ENCODE results near the gene PSMC5.
A peak's percentile ranks its signal among the peaks of the same experiment; 100 is the strongest.
"Not testable (repeated sequence)": the region's sequence is repeated elsewhere in the genome, so short reads cannot be mapped to it uniquely, and the experiment has no call there.

PSMC5 gene

DNA sequence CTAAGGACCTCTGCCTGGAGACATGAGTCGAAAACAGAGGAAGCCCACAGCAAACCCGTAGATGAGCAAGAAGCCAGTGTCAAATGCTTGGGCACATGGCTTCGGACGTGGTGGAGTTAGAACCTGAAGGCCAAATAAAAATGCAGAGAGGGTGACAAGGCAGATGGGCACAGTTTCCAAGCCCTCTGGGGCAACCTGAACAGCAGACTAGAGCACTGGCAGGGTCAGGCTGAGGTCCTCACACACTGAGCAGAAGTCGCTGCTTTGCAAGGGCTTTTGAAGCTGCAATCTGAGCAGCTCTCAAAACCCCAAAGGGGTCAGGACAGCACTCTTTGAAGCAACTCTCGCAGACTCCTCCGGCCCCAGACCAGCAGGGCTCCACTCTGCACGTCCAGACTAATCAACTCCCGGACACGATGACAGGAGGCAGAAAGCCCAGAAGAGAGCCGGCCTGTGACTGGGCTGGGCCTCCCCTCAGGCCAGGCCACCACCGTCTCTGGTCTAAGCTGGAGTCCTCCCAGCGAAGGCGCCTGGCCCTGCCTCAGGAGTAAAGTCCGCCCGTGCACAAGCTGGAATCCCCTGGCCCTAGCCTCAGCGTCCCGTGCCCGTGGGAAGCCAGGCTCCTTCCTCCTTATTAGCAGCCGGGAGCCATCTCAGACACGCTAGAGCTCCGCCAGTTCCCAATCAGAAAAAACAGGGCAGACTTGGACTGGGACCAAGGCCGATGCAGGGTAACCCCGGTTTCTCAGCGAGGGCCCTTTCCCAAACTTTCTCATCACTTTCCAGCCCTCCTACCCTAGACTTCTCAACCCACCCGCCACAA, 14.3 kb downstream of the PSMC5 start:
- no peak for DNase-seq

DNA sequence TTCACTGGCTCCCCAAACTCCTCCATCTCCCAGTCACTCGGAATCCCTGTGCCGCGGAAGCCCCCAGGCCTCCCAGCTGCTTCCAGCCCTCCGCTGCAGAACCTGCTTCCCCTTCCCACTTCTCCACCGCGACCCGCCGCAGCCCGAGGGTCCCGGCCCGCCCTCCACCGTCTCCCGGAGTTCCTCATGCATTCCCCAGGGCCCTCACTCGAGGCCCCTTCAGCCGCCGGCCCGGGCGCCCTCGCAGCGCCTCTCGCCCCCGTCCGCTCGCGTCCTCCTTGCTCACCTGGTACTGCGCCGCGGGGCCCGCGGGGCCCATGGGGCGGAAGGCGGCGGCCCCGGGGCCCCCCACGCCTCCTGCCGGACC, 14.9 kb downstream of the PSMC5 start:
- no peak for DNase-seq

DNA sequence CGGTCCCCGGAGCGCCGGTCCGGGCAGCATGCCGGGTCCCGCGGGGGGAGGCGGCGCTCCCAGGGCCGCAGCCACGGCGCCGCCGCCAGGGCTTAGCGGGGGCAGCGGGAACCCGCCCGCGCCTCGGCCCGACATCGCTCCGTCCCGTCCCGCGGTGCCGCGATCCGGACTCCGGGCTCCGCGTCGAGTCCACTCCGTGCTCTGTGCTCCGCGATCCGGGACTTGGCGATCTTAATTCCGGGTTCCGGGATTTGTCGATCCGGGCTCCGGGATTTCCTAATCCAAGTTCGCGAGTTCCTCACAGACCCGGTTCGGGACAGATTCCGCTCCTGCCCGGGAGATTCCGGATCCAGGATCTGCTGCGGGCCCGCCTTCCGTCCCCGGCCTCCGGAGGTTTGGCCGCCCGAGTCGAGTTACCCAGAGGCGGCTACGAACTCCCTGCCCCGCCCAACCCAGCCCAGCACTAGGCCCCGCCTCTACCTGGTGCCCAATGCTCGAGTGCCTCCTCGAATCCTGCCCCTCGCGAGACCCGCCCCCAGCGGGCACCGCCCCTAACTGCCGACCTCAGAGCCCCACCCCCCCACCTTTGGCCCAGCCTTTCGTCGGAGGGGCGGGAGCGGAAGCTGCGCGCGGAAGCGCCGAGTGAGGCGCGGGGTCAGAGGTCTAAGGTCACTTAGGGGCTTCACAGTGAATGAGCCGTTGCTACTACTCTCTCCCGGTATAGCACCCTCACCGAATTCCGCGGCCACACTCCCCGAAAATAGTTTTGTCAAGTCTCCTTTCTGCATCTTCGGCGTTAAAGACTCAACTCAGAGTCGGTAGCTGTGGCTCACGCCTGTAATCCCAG, 15.5 kb downstream of the PSMC5 start, which contains the start of gene SMARCD2:
TSS of gene SMARCD2 (minus strand) at position 146 of the 847 bp plus-strand sequence. CDS start at position 135, 11 bp downstream.
- DNase-seq = peak; percentile 92

DNA sequence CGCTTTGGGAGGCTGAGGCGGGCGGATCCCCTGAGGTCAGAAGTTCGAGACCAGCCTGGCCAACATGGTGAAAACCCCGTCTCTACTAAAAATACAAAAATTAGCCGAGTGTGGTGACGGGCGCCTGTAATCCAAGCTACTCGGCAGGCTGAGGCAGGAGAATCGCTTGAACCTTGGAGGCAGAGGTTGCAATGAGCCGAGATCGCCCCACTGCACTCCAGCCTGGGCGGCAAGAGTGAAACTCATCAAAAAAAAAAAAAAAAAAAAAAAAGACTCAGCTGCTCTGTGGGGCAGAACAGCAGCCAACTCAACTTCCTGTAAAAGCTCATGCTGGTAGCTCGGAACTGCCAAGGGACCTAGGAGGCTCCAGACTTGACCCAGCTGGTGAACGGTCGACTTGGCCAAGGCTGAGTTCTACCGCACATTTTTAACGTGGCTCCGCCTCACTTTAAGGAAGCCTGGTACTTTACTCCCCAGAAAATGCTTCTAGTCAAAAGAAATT, 16.2 kb downstream of the PSMC5 start:
- peak; percentile 88 for DNase-seq

DNA sequence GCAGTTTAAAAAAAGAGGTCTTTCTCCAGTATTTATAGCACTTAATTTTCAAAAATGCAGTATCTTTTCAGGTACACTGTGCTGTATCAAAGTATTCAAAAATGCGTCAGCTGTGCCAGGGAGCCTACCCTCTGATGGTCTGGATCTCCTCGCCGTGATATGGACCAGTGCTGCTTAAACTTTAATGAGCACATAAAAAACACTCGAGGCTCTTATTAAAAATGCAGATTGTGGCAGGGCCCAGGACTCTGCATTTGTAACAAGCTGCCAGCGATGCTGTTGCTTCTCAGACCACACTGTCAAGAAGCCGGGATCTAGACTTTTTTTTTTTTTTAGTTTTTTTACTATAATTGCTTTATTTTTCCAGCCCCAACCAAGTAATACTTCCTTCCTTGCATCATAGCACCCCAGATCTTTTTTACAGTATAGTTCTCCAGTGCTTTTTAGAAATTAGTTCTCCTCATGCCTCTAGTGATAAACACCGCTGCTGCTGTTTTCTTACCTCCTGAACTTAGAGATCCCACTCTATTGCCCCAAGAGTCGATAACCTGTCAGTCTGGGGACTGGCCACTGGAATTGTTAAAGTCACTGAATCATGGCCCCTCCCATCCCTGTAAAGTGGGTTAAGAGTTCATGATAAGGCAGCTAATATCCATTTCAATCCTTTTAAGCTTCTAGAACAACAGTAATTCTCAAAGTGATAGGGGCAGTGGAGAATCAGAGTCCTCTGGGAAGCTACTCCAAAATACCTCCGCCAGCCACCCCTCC, 16.9 kb downstream of the PSMC5 start:
- DNase-seq = no peak

DNA sequence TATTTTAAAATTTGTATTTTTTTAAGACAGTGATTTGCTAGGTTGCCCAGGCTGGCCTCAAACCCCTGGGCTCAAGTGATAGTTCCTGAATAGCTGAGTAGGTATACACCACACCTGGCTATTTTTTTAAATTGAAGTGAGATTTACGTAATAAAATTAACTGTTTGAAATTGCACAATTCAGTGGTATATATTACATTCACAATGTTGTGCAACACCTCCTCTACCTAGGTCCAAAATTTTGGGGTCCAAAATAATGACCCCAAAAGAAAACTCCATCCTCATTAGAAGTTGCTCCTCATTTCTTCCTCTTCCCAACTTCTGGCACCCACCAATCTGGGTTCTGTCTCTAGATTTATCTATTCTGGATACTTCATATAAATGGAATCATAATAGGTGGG, 18.3 kb downstream of the PSMC5 start:
- DNase-seq = no peak

DNA sequence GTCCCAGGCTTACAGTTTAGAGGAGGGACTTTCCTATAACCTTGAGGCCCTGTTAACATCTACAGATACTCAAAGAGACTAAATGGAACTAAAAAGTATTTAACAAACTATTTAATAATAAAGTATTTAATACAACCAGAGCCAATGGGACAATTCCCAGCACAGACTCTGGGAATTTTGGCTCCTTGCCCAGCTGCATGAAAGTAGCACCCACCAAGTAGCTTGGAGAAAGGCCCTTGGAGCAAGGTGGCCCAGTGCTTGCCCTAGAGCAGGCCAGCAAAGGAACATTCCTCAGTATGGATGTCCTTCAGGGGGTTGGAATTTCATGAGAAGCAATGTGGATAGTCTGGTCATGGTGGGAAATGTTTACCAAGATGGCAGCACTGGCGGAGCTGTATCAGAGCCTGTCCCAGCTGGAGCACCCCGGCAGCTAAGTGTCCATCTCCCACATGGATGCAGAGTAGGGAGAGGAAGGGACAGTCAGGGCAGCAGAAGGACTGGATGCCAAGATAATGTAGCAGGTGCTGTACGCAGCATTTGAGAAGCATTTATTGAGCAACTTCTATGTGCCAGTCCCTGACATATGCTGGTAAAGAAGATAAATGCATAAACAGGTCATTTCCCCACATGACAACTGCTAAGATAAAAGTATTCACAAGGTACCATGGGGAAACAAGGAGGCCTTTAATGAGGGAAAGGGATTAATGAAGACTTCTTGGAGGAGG, 20.5 kb downstream of the PSMC5 start:
- no peak for DNase-seq

DNA sequence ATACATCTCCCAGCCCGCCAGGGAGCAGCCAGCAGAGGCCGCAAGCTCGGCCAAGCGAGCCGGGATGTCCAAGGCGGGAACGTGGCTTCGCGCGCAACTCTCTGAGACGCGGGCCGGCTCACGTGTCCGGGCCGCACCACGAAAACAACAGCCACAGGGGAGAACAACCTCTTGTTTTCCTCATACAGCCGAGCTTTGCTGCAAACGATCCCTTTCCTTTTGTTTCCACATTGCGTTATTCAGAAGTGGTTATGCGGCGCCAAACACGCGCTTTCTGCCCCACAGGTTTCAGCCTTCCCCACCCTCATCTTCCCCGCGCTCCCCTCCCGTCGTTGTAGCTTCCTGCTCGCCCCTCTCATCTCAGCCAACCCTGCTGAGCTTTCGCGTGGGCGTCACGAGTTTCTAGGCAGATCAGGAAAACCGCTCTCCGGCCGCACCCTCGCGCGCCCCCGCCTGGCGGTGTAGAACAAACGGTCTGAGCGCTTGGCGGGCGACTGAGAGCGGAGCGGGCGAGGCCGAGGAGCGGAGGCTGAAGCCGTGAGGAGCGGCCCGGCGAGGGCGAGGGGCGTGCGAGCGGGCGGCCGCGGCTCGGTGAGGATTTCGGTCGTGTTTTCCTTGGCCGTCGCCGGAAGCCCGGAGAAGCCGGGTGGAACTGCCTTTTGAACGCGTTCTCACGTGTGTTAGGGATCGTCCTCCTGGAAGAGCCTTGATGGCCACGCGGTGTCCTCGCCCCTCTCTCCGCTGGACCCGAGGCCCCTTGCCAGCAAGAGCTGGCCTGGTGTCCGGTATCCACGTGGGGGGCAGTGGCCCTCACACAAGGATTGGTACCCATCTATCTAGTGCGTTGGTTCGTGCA, 21.8 kb downstream of the PSMC5 start:
- peak; percentile 83 for DNase-seq

DNA sequence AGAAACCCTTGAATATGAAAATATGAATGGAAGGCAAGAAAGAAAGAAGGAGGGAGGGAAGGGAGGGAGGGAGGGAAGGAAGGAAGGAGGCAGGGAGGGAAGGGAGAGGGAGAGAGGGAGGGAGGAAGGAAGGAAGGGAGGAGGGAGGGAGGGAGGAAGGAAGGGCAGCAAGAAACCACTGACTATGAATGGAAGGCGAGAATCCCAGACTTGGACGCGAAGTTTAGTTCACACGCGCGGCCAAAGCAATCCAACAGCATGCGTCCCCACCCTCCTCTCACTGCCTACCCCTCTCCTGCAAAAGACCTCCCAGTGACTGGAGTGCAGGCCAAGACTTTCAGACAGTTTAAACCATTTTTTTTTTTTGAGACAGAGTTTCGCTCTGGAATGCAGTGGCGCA, 23.2 kb downstream of the PSMC5 start:
- DNase-seq = peak; percentile 23

DNA sequence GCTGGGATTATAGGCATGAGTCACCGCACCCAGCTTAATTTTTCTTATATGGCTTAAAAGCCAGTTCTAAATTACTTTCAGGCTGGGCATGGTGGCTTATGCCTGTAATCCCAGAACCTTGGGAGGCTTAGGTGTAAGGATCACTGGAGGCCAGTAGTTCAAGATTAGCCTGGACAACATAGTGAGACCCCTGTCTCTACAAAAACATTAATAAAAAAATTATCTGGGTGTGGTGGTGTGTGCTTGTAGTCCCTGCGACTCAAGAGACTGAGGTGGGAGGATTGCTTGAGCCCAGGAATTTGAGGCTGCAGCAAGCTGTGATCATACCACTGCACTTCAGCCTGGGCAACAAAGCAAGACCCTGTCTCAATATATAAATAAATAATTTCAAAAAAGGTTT, 26.0 kb downstream of the PSMC5 start:
- DNase-seq = no peak

DNA sequence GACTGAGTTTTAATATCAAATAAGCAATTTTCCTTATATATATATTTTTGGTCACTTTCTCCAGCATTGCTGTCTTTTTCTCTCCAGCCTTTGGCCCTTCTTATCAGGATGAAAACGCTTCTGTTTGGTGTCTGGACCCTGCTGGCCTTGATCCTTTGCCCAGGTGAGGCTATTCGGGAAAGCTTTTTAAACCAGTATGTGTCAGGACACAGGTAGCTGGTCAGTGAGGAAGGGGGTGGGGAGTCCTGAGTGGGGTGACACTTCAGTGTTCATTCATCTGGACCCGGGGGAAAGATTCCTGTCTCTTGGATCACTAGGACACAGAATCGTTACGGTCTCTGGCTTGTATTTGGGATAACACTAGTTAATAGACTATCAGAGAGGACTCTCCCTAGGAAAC, 27.5 kb downstream of the PSMC5 start:
- no peak for DNase-seq

DNA sequence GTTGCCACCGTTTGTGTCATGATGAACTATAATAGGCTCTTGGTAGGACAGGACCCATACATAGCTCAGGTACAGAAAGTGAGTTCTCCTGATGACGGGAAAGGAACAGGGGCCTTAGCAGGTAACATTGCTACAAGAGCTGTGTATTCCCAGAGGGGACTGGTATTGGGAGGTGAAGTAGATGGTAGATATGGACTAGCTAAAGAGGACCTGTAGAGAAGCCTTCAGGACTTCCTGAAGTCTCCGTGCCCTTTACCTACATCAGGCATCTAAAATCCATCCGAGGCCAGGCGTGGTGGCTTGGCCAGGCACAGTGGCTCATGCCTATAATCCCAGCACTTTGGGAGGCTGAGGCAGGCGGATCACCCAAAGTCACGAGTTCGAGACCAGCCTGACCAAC, 28.0 kb downstream of the PSMC5 start:
- no peak for DNase-seq

DNA sequence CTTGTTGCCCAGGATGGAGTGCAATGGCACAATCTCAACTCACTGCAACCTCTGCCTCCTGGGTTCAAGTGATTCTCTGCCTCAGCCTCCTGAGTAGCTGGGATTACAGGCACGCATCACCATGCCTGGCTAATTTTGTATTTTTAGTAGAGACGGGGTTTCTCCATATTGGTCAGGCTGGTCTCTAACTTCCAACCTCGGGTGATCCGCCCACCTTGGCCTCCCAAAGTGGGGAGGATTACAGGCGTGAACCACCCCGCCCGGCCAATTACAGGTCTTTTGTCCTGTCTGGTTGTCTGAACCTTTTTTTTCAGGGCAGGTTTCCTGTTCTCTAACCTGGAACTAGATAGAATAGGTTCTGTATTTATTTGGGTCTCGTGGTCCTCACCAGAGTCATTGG, 29.2 kb downstream of the PSMC5 start:
- not testable (repeated sequence) for DNase-seq

DNA sequence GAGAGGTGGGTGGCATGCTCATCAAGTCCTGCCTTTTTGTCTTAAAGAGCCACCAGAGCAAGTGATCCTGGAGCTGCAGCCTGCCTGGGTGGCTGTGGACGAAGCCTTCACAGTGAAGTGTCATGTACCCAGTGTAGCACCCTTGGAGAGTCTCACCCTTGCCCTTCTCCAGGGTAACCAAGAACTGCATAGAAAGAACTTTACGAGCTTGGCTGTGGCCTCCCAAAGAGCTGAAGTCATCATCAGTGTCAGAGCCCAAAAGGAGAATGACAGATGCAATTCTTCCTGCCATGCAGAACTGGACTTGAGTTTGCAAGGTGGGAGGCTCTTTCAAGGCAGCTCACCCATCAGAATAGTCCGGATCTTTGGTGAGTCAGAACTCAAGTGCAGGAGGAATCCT, 32.0 kb downstream of the PSMC5 start:
- no peak for DNase-seq

DNA sequence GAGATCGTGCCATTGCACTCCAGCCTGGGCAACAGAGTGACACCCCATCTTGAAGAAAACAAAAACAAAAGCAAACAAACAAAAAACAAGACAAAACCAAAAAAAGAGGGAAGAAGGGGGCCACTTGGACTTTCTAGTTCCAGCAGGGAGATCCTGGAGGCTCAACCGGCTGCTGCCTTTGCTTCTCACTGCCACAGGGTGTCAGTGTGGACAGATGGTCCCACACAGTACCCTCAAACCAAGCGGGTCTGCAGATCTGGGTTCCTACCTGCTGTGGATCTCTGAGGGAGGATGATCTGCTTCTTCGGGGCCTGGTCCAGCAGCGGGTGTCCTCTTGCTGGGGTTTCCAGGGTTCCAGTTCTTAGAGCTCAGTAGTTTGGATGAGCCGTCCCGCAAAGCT, 39.4 kb downstream of the PSMC5 start:
- DNase-seq = not testable (repeated sequence)

DNA sequence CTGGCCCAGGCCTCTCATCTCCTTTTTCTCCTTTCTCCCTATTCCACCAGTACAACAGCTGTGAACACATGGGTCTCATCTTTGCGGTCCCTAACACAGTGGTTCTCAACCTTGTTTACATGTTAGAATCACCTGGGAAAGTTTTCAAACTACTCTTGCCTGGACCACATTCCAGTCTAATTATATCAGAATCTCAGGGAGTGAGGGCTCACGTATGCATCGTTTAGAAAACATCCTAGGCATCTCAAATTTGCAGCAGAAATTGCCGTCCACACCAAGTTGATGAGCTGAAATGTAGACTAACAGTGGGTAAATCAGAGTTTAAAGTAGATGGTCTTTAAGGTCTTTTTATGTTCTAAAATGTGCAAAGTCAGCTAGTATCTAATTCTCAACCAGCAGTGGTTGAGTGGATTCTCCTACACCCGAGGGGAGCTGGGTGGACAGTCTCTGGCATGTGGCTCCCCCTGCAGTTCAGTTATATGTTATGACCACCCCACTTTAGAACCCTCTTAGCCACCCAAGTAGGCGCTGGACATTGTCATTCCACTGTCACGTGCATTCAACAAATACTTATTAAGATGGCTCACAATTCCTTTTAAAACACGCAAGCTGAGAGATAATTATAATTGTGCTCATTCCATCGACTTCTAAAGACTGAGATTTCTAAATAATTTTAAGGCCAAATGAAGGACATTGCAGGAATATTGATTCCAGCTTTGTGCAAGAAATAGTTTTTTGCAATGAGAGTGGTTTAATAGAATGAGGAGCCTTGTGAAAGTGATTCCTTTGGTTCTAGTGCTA, 42.5 kb downstream of the PSMC5 start:
- DNase-seq = not testable (repeated sequence)

DNA sequence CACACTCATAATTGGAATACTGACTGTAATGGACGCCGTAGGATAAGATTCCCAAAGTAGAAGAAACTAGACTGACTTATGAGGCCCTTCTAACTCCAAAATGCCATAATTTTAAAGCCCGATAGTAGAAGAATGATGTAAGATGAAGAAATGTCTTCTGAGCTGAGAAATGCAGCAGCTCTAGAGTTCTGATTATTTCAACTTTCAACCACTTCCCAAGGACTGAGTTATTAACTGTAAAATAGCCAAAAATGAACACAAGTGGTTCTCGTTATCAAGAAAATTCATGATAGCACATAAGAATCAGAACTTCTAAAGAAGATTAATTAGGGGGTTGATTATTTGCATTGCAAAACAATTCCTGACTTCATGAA, 43.0 kb downstream of the PSMC5 start:
- not testable (repeated sequence) for DNase-seq

DNA sequence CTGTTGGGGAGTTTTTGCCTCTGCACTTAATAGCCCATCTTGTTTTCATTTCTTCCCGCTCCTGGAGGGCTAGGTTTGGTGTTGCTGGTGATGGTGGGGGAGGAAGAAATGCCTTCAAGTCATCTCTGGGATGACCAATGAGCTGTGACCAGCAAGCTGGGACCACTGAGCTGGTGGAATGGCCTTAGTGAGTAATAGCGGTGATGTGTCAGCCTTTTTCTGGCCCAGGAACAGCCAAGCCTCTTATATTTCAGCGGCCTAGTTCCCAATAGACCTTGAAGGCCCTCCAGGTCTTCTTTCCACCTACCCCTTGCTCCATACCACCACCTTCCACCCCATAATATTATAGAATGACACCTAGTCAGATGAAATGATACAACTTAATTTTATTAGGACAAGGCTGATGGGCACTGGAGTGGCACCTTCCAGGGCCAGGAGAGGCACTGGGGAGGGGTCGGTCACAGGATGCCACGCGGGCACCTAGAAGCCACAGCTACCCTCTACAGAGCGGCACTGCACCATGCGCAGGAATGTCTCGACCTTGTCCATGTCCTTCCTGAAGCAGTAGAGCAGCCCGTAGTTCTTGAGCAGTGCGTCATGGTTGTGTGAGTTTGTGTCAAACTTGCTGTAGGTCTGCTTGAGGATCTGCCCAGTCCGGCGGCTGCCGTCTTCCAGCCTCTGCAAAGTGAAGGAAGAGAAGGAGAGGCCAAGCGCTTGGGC, 44.6 kb downstream of the PSMC5 start:
- not testable (repeated sequence) for DNase-seq

DNA sequence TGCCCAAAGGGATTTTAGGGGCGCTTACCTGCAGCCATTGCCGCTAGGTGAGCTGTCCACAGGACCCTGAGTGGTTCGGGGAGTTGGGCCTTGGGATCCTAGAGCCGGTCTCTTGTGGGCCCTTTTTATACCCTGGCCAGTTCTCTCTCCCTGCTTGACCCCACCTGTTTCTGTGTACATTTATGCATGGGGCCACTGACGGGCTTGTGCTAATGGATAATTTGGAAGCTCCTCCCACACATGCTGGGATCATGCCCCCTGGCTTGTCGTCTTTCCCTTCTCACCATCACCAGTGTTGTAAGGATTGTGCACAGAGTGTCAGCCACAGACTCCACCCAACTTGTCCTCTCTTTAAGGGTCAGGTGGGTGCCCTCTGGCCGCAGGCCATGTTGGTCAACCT, 46.3 kb downstream of the PSMC5 start, which contains the start of gene CSH2:
TSS of gene CSH2 (minus strand) at position 101 of the 400 bp plus-strand sequence. CDS start at position 38, 63 bp downstream.
- DNase-seq = not testable (repeated sequence)
